Right kidney (tissue), 9 donors: Measurements from ENCODE around the gene SUSD4.
A peak's percentile ranks its signal among the peaks of the same experiment; 100 is the strongest.
"Not testable (repeated sequence)": the region's sequence is repeated elsewhere in the genome, so short reads cannot be mapped to it uniquely, and the experiment has no call there.

ENCODE experiments used
- DNase-seq: peaks from one replicate; pipeline ENCODE4 v3.0.0-alpha.2; 2016
- long read RNA-seq, 8 donors: transcript quantifications; one replicate each; lab custom pipeline, GENCODE V29; 2026

Gene SUSD4, protein sequence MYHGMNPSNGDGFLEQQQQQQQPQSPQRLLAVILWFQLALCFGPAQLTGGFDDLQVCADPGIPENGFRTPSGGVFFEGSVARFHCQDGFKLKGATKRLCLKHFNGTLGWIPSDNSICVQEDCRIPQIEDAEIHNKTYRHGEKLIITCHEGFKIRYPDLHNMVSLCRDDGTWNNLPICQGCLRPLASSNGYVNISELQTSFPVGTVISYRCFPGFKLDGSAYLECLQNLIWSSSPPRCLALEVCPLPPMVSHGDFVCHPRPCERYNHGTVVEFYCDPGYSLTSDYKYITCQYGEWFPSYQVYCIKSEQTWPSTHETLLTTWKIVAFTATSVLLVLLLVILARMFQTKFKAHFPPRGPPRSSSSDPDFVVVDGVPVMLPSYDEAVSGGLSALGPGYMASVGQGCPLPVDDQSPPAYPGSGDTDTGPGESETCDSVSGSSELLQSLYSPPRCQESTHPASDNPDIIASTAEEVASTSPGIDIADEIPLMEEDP
- long read RNA-seq, donor 1, partial matches to known transcripts = 8 of 10 reads
- long read RNA-seq, donor 1, other reads (novel, unspliced or antisense) = 0 of 10 reads
- long read RNA-seq, donor 2 = 0 reads
- long read RNA-seq, donor 3 = 0 reads
- long read RNA-seq, donor 4, partial matches to known transcripts = 0 of 2 reads
- long read RNA-seq, donor 4, other reads (novel, unspliced or antisense) = 0 of 2 reads
- long read RNA-seq, donor 5, partial matches to known transcripts = 0 of 1 reads
- long read RNA-seq, donor 5, other reads (novel, unspliced or antisense) = 0 of 1 reads
- long read RNA-seq, donor 6, partial matches to known transcripts = 0 of 3 reads
- long read RNA-seq, donor 6, other reads (novel, unspliced or antisense) = 0 of 3 reads
- long read RNA-seq, donor 7, partial matches to known transcripts = 0 of 2 reads
- long read RNA-seq, donor 7, other reads (novel, unspliced or antisense) = 0 of 2 reads
- long read RNA-seq, donor 8, partial matches to known transcripts = 0 of 2 reads
- long read RNA-seq, donor 8, other reads (novel, unspliced or antisense) = 0 of 2 reads

DNA sequence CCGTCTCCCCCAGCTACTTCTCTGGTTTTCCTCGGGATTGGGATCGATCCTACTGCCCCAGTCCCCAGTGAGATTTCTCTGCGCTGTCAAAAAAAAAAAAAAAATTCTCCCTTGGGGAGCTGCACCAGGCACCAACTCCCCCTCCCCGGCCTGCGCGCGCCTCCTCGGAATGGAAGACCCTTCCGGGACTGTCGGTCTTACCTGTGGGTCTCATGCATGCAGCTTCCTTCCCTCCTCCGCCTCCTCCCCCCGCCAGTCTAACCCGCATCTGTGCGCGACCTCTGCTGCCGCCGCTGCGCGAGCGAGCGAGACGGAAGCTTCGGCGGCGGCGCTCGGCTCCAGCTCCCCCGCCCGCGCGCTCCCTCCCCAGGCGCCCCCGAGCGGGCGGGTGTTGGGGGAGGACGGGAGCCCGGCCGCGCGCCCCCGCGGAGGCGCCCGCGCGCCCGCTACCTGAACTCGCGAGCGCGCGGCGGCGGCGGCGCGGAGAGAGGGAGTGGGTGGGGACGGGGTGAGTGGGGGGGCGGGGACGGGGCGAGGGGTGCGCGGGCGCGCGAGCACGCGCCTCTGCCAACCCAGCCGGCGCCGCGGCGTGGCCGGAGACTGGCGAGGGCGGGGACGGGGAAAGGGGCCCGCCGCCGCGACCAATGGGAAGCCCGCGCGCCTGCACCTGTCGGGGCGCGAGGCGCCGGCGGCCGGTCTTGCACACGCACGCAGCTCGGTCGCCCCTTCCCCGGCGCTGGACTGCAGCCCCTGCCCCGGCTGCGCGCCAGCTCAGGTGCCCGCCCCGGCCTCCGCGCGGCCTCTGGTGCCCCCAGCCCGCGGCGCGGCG lies at the start of gene SUSD4:
SUSD4 (minus strand) TSS at position 321 of the 829 bp plus-strand sequence. CDS start 751 bp downstream, outside the sequence.
- peak; percentile 75 for DNase-seq

DNA sequence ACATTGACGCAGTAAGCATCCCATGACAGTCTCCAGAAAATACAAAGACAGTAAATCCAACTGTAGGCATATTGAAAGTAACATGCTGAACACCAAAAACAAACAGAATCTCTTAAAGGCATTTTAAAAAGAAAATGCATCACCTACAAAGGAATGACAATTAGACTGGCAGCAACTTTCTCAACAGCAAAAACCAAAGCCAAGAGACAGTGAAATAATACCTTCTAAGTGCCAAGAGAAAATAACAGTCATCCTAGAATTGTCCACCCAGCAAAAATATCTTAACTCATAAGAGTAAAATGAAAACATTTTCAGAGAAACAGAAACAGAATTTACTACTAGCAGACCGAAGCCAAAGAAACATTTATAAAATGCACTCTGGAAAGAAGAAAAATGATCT lies 49.2 kb upstream of the SUSD4 start:
- DNase-seq = no peak

DNA sequence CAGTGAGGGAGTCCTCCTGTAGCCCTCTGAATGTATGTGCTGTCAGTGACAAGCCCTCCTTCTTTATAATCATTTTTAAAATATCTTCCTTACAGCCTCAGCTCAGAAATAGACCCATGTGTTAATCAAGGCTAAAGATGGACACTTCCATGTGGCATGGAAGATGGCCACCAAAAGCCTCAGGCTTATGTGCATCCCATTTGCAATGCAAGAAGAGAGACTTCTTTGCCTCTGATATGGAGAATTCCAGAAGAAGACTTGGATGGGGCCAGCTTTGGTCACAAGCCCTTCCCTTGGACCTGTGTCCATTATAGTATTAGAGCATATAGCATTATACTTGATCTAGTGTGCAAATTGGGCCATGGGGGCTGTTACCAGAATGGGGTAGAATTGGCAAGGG lies 47.7 kb upstream of the SUSD4 start:
- DNase-seq = no peak

DNA sequence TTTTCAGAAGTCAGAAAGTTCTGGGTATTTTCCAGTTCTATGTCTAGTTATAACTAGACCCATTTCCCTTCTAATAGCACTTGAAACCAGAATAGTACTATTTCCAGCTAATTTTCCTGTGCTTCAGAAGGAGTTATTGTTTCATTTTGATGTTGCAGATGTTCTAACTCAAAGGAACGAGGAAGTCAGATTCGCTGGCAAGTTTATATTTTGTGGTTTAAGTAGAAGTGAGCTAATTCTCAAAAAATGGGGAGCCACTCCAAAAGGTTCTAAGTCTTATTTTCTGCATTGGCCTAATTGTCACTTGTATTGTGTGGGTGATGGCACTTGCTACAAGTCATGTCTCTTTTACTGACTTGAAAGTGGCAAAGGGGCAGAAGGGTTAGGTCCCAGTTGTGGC lies 47.3 kb upstream of the SUSD4 start:
- no peak for DNase-seq

DNA sequence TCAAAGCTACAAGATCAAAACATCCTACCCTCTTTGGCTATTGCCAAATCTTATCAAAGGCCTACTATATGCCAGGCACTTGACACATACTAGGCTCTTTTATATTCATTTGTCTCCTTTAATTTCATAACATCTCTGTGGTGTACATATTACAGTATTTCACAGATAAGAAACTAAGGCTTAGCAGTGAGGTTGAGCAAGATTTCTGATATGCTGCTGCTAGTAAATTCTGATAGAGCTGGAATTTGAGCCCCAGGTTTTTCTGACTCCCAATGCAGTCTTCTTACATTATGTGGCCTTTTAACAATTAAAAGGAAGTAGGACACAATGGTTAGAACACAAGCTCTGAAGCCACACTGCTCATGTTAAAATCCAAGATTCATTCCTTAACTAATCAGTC lies 46.1 kb upstream of the SUSD4 start:
- DNase-seq = no peak

DNA sequence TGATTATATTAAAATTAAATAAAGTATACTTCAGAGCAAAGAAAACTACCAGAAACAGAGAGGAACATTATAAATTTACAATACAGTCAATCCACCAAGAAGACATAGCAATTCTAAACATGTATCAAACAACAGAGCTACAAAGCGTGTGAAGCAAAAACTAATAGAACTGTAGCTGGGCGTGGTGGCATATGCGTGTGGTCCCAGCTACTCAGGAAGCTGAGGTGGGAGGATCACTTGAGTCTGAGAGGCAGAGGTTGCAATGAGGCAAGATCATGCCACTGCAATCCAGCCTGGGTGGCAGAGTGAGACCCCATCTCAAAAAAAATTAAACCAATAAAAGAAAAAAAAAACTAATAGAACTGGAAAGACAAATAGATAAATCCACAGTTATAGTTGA lies 41.5 kb upstream of the SUSD4 start:
- DNase-seq = no peak

DNA sequence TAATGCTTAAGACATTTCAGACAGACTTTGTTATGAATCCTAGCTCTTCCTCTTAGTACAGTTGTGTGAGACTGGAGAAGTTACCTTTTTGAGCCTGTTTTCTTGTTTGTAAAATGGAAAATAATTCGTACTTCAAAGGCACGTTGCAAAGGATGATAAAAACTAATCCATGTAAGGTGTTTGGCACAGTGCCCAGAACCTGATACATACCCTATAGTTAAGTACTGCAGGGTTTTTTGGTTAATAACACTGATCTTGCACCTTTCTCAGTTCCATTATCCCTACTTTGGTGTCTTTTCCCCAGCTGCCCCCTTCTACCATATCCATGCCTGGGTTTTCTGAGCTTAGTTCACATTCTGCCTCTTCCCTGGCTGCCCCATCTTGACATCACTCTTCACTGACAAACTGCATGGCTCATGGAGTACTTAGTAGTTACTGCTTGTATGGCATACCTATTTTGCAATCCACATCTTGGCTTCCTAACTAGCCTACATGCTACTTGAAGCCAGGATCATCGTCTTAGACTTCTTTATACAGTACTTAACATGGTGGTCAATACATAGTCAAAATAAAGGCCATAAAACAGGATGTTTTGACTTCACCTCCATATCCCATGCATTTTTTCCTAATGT lies 39.3 kb upstream of the SUSD4 start:
- DNase-seq = no peak

DNA sequence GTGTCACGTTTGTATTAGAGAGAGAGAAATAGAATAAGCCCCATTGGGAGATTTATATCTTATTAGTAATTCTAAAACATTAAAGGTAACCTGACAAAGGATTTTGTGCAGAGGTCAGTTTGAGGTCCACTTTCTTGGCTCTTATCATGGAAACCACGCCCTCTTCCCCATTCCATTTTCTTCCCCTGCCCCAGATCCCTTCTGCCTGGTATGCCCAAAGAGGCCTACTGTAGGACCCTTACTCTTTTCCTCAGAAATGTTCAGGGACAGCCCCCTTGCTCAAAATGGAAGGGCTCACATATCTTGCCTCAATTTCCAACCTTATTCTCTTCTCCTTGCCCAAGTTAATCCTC lies 38.8 kb upstream of the SUSD4 start:
- DNase-seq = no peak

DNA sequence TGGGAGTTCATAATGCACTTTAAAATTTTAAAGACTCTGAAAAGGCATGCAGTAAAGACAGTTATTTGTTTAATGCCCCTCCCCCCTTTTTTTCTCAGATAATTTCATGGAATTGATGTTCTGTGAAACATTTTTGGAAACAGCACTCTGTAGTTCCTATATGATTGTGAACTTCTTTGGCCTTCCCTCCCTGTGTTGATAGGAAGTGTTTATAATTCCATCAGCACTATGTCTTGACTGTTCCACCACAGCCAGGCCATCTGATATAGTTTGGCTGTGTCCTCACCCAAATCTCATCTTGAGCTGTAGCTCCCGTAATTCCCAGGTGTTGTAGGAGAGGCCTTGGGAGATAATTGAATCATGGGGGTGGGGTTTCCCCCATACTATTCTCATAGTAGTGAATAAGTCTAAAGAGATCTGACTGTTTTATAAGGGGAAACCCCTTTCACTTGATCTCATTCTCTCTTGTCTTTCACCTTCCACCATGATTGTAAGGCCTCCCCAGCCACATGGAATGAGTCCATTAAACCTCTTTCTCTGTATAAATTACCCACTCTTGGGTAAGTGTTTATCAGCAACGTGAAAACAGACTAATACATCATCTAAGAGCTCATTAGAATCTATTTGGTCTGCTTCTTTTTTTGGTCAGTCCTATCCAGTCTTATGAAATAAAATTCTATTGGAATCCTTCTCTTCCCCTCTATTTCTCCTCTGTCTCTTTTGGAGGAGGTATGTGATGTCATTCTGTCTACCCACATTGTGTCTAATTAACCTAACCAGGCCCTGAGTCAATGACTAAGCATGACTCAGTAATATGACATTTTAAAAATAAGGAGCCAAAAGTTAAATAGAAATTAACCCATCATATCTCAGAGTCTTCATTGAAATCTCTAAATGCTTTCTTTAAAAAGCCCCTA lies 38.2 kb upstream of the SUSD4 start:
- no peak for DNase-seq

DNA sequence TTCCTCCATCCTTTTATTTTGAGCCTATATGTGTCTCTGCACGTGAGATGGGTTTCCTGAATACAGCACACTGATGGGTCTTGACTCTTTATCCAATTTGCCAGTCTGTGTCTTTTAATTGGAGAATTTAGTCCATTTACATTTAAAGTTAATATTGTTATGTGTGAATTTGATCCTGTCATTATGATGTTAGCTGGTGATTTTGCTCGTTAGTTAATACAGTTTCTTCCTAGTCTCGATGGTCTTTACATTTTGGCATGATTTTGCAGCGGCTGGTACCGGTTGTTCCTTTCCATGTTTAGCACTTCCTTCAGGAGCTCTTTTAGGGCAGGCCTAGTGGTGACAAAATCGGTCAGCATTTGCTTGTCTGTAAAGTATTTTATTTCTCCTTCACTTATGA lies 35.4 kb upstream of the SUSD4 start:
- not testable (repeated sequence) for DNase-seq

DNA sequence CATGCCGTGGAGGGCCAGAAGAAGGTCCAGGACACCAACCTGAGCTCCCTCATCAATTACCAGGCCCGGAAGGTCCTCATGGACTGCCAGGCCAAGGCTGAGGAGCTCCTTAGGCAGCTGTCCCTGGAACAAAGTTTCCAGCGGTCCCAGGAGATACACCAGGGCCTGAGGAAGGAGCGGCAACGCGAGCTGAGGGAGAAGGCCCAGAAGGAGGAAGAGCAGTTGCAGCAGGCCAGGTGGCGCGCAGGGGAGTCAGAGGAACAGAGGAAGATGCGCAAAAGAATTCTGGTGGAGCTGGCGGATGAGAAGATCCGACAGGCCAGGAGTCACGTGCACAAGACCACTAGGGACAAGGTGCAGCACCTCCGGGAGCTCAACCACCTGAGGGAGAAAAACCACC lies 30.7 kb upstream of the SUSD4 start:
- DNase-seq = no peak

DNA sequence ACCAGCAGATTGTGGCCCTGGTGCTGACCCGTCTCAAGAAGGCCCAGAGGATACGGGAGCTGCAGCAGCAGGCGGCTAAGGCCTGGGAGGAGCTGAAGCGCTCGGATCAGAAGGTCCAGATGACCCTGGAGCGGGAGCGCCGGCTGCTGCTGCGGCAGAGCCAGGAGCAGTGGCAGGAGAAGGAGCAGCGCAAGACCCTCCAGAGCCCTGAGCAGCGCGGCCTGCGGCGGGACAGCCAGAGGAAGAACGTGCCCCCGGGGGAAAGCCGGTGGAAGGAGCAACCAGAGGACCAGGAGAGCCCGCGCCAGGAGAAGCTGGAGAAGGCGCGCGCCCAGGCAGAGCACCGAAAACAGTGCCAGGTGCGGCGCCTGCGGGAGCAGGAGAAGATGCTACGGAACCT lies 30.3 kb upstream of the SUSD4 start:
- DNase-seq = no peak

DNA sequence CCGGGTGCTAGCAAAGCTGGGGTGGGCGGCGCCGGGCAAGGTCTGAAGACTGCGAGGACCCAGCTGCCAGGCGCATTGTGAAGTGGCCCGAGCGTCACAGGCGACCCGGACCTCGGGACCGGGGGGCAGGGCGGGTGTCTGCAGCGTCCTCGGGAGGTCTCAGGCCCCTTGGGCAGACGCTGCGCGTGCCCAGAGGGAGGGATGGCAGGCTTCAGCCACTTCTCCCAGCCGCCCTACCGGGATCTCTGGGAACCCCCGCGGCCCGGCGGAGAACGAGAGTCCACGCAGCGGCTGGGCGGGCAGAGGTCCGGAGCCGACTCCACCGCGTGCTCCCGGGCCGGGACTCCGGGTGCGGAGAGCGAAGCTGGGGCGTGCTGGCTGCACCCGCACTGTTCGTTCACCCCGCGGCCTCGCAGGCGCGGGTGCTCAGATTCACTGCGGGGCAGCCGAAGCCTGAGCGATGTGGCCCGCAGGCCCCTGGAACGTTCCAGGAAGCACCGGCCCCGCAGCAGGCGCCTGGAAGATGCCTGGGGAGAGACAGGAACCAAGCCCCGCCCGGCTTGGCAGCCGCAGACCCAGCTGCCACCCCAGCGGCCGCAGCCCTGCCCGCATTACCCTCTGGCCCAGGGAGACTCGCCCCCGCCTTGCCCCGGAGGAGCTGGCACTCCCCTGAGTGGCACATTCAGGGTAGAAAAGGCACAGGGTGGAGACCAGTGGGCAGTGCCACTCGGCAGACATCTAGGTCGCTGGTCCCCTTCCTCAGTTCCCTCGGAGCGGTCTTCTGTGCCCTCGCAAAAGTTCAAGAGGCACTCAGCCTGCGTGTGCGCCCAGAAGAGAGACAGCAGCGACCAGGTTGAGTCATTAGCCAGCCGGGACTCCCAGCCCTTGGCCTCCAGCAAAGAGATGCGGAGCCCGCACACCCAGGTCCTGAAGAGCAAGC lies 29.6 kb upstream of the SUSD4 start, which contains the start of gene CCDC185:
CCDC185 (plus strand) TSS at position 141 of the 940 bp plus-strand sequence; CDS start at position 202, 61 bp downstream.
- peak; percentile 41 for DNase-seq

DNA sequence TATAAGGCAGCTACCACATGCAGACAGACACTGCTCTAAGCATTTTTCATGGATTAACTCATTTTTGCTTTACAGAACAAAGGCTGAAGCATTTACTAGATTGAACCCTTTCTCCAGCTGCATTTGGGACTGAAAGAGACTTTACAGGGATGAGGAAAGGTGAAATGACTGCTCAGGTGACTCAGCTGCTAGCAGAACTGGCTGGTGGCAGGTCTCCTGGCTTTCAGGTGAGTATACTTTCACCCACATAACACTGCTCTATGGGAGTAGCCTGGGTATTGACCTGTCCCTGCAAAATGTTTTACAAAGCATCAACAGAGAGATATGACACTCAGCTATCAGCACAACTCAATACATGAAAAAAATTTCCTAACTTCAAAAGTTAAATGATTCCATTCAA lies 26.6 kb upstream of the SUSD4 start:
- no peak for DNase-seq

DNA sequence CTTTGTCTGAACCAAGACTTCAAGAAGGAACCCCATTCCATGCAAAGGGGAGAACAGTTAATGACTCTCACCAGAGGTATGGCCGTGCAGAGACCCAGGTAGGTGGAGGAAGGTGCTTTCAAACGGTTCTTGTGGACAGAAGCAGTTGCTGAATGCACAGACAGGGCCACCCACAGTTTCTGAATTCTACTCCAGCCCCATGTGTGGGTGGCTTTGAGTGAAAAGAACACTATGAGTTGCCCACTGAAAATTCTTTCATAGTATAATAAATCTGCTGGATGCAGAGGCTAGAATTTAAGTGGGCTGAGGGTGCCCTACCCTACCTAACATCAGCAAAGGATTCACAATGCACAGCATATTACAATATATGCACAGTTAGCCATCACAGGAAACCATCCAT lies 22.0 kb upstream of the SUSD4 start:
- no peak for DNase-seq

DNA sequence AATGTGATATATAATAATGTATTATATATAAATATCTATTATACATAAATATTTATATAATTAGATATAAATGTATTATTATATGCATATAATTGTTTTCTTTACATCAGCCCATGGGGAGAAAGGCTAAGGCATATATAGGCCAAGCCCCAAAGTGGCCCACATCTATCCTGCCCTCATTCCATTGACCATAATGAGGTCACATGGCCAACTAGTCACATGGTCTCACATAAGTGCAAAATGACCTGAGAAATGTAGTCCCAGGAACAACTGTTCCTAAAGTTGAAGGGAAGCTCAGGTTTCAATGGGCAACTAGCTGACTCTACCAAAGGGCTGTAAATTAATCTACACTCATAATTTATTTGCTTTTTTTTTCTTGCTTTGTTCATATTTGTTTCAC lies 14.8 kb upstream of the SUSD4 start:
- DNase-seq = no peak

DNA sequence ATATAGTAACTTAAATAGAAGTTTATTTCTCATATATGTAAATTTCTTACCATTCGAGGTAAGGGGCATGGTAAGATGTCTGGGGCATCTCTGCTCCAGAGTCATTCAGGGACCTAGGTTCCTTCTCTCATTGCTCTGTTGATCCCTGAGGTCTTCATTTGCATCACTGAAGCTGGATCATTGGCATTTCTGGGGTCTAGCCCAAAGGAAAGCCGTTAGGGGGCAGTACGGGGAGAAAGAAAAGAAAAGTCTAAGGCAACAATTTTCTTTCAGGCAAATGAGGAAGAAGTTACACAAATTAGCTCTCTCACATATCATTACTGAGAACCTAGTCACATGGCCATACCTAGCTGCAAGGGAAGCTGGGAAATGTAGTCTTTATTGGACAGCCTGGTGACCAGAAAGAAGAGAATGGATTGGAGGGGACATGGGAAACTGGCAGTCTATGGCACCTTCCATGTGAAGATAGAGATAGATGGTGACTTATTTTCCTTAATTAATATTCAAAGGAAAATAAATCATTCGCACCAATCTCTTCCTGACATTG lies 10.2 kb upstream of the SUSD4 start:
- no peak for DNase-seq

DNA sequence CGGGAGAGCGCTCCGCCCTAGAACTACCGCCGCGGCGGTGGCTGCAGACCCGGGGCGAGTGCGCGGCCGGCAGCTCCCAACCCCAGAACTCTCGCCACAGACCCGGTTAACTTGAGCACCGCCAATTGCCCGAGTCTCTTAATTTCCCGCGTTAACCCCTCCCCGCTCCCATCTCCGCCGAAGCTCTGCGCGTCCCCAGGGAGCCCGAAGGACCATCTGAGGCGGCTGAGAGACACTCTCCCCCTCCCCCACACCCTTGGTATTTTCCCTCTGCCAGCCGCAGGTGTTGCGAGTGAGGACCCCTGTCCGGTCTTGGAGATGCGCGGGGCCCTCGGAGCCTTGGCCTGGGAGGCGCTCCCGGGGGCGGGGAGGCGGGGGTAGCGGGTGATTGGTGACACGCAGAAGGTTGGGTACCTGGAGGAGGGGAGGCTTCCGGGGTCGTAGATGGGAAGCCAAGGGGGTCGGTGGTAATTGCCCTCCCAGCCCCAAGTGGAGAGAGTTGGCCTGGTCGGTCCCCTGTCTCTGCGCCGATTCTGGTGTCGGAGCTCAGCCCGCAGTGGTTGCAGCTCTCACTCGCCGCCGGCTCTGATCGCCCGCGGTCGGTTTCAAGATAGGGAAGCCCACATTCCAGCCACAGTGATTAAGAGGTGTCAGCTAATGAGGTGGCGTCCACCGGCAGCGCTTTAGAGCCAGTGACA lies 858 bp upstream of the SUSD4 start:
- DNase-seq = peak; percentile 59
